Measurements from ENCODE around the gene TMEM184A. TPM values are rescaled to one million over a fixed set of nuclear protein-coding genes. Genes with fewer than 3 reads are reported as not detected.
A peak's percentile ranks its signal among the peaks of the same experiment; 100 is the strongest.

TMEM184A gene
- total and polyA plus RNA-seq, 2 of the 13 experiments (the other 11 are each of a cell fraction or from before 2014, with no cell fraction given): 9.5 to 20.4 TPM

DNA sequence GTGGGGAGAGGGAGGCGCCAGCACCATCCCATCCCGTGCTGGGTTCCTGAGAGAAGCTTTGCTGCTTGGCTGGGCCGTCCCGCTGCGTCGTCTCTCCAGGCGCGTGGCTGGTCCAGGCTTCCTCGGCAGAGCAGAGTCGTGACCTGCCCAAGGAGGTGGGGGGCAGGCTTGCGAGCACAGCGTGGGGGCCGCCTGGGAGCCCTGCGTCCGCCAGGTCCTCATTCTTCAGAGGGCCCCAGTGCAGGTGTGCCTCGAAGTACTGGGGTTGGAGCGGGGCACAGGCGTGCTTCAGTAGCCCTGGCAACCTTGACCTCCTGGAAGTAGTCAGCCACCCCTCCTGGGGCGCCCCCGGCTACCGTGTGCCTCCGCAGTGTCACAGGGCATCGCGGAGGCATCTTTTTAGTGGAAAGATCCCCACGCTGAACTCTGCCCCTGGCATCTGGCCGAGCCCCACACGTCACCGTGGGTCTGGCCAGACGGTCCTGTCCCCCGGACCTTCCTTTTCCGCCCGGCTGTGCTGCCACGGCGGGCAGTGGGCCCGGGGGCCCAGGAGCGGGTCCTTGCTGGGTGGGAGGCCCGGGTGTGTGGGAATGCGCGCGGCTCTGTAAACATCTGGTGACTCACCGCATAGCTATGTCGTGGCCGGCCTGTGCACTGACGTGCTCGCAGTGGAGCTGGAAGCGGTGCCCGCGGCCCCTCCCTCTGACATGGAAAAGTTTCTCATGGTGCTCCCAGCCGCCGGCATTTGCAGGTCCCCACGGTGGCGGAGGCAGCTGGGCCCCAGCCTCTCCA is 19.1 kb downstream of the TMEM184A start (continued):
- TF ChIP-seq, protein P1, sequence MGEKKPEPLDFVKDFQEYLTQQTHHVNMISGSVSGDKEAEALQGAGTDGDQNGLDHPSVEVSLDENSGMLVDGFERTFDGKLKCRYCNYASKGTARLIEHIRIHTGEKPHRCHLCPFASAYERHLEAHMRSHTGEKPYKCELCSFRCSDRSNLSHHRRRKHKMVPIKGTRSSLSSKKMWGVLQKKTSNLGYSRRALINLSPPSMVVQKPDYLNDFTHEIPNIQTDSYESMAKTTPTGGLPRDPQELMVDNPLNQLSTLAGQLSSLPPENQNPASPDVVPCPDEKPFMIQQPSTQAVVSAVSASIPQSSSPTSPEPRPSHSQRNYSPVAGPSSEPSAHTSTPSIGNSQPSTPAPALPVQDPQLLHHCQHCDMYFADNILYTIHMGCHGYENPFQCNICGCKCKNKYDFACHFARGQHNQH (CRISPR knock-in tag; IDR thresholded peaks at IDR 0.05): peak; percentile 78; the same call in 1 of the 2 replicates
- TF ChIP-seq ZNF432 (CRISPR knock-in tag; IDR thresholded peaks at IDR 0.05; ENCODE audit: borderline replicate concordance): no peak
- TF ChIP-seq FOXP1 (IDR thresholded peaks at IDR 0.05): no peak
- peak; percentile 67 for TF ChIP-seq FOXP1 (CRISPR knock-in tag; IDR thresholded peaks at IDR 0.05)
- TF ChIP-seq MXD3 (CRISPR knock-in tag; IDR thresholded peaks at IDR 0.05): no peak
- TF ChIP-seq ZBTB39 (CRISPR knock-in tag; IDR thresholded peaks at IDR 0.05): peak; percentile 73; the same call in 1 of the 2 replicates
- no peak for TF ChIP-seq EZH2 (conservative IDR thresholded peaks at IDR 0.05; ENCODE audit: low read depth, low read length)
- peak; percentile 78; the same call in 1 of the 2 replicates for TF ChIP-seq ZBED4 (CRISPR knock-in tag; IDR thresholded peaks at IDR 0.05; ENCODE audit: borderline replicate concordance)
- no peak for TF ChIP-seq ISX (CRISPR knock-in tag; conservative IDR thresholded peaks at IDR 0.05)
- no peak for TF ChIP-seq ZNF552 (CRISPR knock-in tag; IDR thresholded peaks at IDR 0.05; ENCODE audit: borderline replicate concordance)
- TF ChIP-seq TSC22D2 (CRISPR knock-in tag; IDR thresholded peaks at IDR 0.05; ENCODE audit: borderline replicate concordance): no peak
- TF ChIP-seq, protein P2, sequence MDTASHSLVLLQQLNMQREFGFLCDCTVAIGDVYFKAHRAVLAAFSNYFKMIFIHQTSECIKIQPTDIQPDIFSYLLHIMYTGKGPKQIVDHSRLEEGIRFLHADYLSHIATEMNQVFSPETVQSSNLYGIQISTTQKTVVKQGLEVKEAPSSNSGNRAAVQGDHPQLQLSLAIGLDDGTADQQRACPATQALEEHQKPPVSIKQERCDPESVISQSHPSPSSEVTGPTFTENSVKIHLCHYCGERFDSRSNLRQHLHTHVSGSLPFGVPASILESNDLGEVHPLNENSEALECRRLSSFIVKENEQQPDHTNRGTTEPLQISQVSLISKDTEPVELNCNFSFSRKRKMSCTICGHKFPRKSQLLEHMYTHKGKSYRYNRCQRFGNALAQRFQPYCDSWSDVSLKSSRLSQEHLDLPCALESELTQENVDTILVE (CRISPR knock-in tag; IDR thresholded peaks at IDR 0.05): peak; percentile 56; the same call in 1 of the 2 replicates
- no peak for TF ChIP-seq USF2 (IDR thresholded peaks at IDR 0.05; ENCODE audit: low read depth, low read length)
- no peak for TF ChIP-seq USF2 (CRISPR knock-in tag; IDR thresholded peaks at IDR 0.05; ENCODE audit: borderline replicate concordance)
- no peak for TF ChIP-seq BRCA1 (CRISPR knock-in tag; IDR thresholded peaks at IDR 0.05)
- no peak for TF ChIP-seq SOX13 (IDR thresholded peaks at IDR 0.05)
- peak in 1 of 2 experiments; percentile 61; a peak in 1 of 4 replicates for TF ChIP-seq SOX13 (CRISPR knock-in tag; conservative IDR thresholded peaks at IDR 0.05 in 1 of 2, IDR thresholded peaks at IDR 0.05 in 1 of 2)
- no peak for TF ChIP-seq ZNF737 (CRISPR knock-in tag; IDR thresholded peaks at IDR 0.05; ENCODE audit: borderline replicate concordance)

All from HepG2 (cell line).